Loucy (cell line): ENCODE measurements around the gene LOC101059915.
A peak's percentile ranks its signal among the peaks of the same experiment; 100 is the strongest.

Source experiments
- EZH2phosphoT487 ChIP-seq: fragments of 200-600 bp; IDR thresholded peaks from 2 replicates; pipeline ENCODE4 v1.6.1; 2018; ENCODE audit warnings: antibody characterized with exemption, mild to moderate bottlenecking, moderate library complexity, borderline replicate concordance
- TF ChIP-seq, protein P1 (sequence below): fragments of 200-600 bp; sonication (generic); conservative IDR thresholded peaks from 2 replicates; pipeline ENCODE4 v1.5.1; 2014; ENCODE audit warnings: mild to moderate bottlenecking, antibody characterized with exemption, low read length

DNA sequence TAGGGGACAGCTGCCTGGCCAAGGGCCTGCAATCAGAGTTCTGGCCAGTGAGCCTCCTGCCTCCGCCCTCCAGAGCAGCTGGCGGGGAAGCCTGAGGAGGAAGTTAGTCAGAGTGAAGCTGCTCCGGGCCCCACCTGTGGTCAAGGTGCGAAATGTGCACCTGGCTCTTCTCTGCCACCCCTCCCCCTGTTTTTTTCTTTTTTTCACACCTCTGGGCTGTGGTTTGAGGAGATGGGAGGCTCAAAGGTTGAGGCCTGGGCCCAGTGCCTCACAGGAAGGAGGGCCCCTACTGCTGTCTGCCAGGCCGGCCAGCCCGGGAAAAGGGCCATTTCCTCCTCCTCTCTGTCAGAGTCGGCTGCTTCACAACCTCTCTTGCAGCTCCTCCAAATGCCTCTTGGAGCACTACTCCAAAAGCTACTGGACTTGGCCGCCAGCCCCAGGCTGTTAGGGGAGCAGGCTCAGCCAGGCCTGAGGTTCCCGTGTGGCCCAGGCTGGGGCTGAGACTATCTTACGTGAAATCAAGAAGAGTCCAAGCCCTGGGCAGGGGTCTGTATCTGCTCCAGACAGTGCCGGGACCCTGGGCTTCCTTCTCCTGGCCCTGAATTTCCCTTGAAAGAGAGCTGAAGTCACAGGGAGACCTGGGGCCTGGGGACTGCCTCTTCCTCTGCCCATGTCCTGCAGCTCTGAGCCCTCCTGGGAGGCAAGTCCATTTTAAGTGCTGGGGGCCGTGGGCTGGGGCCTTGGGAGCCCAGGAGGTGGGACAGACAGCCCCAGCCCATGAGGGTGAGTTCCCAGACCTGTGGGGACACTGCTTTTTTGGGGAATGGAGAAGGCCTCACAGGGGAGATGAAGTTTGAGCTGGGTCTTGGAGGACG, 44.5 kb upstream of the LOC101059915 start:
- TF ChIP-seq, protein P1, sequence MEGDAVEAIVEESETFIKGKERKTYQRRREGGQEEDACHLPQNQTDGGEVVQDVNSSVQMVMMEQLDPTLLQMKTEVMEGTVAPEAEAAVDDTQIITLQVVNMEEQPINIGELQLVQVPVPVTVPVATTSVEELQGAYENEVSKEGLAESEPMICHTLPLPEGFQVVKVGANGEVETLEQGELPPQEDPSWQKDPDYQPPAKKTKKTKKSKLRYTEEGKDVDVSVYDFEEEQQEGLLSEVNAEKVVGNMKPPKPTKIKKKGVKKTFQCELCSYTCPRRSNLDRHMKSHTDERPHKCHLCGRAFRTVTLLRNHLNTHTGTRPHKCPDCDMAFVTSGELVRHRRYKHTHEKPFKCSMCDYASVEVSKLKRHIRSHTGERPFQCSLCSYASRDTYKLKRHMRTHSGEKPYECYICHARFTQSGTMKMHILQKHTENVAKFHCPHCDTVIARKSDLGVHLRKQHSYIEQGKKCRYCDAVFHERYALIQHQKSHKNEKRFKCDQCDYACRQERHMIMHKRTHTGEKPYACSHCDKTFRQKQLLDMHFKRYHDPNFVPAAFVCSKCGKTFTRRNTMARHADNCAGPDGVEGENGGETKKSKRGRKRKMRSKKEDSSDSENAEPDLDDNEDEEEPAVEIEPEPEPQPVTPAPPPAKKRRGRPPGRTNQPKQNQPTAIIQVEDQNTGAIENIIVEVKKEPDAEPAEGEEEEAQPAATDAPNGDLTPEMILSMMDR, result peak; percentile 39
- no peak for TF ChIP-seq EZH2phosphoT487
